Muscle of arm (tissue), 12 donors: ENCODE results near the gene GATA2. TPM values are rescaled to one million over a fixed set of nuclear protein-coding genes. Genes with fewer than 3 reads are reported as not detected.

ENCODE experiments used
- DNase-seq: peaks from one replicate; pipeline ENCODE4 v3.0.0-alpha.2; 2013
- polyA plus RNA-seq, 12 donors: library from polyadenylated mRNA; unstranded; fragments of 120-200 nt; gene quantifications; one replicate each; pipeline ENCODE4 v1.2.1, GENCODE V29; 2013; ENCODE audit not compliant: insufficient read length in 12 of 12

Gene GATA2
- polyA plus RNA-seq, 12 donors = 2.0 to 8.0 (median 3.2) TPM; not detected in 2

DNA sequence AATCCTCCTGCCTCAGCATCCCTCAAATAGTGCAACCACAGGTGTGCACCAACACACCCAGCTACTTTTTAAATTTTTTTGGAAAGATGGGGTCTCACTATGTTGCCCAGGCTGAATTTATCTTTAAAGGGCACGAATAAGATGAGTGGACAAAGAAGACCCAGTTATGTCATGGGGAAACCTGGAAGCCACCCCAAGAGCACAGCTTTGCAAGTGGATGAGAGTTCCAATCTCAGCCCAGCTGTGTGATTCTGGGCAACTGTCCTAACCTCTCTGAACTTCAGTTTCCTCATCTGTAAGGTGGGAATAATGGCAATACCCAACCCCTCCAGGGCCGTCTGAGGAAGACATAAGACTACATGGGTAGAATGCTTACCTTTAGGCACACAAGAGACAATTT, 58.5 kb downstream of the GATA2 start:
- DNase-seq = no peak

DNA sequence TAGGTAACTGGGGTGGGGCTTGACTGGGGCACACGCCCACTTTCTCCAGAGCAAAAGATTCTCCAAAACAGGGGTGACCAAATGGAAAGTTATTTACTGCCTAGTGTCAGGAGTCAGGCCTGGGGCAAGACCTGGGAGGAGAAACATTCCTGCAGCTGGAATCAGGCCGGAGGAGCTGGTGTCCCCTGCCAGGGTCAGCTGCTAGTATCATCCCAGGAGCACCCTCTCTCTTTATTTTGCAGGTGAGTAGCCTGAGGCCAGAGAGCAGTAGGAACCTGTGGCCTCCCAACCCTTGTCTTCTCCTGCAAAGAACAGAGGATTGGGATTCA, 59.2 kb downstream of the GATA2 start:
- no peak for DNase-seq

DNA sequence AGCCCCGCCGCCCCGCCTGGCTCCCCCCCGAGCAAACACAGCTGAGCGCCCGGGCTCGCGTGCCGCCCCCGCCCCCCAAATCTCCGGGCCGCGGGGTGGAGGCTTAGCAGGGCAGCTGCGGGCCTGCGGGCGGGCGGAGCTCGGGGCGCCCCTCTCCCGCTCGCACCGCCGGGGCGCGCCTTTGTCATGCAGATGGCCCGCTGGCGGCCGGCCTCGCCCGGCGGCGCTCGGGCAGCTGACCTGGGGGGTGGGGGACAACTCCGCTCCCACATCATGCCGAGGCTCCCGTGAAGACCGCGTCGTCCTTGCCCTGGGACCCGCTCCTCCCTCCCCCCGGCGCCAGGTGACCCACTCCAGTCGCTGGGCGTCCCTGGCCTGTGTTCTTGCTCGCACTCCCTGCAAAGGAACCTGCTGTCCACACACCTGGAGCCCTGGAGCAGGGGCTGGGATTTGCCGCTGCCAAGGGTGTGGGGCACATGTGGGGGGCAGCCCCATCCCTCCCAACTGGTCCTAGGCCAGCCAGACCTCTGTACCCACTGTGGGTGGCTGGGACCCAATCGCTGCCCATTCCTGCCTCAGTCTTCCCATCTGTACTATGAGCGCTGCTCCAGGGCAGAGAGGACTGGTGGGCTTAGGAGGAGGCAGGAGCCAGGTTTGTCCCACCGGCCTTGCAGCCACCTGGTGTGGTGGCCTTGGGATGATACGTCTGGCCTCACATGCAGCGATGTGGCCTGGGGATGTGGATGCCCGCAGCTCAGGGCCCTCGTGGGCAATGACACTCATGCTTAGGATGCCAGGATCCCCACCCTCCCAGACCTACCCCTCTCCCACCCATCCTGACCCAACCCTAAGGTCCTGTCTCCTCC, 59.8 kb downstream of the GATA2 start:
- DNase-seq = no peak

DNA sequence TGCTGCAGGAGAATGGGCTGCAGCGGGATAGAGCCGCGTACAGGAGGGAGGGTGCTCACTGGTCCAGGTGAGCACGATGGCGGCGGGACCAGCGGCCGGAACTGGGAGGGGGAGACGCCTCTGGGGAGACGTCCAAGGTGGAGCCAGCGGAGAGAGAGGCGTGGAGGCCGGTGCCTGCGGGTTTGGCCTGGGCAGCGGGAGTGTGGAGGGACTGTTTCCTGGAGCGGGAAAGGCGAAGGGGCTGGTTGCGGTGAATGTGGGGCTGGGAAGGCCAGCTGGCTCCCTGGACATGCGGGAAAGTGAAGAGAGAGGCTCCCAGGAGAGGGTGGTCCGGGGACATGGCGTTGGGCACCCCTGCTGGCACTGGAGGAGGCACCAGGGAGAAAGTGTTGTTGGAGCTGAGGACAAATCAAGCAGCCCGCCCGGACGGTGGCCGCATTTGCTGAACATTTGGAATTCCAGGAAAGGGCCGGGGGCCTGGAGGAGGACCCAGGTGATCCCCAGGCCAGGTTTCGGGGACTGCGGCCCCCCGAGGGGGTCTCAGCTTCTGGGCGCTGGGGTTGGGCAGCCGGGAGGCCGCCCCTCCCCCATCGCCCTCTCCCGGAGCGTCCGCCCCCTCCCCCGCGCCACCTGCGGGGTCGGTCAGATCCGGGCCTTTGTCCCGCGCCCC, 60.6 kb downstream of the GATA2 start:
- no peak for DNase-seq

DNA sequence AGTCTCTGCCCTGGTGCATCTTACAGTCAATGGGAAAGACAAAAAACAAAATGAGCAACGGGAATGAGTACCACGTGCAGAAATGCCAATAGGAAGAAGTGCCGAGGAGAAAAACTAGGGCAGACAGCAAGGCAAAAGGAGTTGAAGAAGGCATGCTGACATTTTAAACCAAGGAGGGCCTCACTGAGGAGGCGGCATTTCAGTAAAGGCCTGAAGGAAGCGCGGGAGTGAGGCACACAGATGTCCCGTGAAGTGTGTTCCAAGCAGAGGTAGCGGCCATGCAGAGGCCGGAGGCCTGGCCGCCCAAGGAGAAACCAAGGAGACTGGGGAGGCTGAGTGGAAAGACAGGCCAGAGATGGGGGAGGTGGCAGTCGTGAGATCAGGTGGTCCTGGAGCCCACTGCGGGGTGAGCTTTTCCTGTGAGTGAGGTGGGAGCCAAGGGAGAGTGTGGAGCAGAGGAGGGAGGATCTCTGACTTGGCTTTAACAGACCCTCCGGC, 61.1 kb downstream of the GATA2 start:
- DNase-seq = no peak

DNA sequence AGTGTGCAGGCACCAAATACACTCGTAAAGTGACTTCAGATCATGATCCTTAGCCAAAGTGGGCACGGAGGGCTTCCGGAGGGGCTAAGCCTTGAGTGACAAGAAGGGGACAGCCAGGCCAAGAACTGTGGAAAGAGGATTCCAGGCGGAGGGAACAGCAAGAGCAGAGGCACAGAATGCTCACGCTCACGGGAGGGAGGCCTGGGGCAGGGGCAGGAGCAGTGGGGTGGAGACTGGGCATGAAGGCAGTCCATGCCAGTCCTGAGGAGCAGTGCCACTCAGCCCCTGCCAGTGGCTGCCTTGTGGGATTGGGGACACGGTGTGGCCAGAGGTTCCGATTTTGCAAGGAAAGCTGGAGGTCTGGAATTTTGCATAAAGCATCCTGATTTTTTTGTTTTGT, 62.3 kb downstream of the GATA2 start:
- no peak for DNase-seq

DNA sequence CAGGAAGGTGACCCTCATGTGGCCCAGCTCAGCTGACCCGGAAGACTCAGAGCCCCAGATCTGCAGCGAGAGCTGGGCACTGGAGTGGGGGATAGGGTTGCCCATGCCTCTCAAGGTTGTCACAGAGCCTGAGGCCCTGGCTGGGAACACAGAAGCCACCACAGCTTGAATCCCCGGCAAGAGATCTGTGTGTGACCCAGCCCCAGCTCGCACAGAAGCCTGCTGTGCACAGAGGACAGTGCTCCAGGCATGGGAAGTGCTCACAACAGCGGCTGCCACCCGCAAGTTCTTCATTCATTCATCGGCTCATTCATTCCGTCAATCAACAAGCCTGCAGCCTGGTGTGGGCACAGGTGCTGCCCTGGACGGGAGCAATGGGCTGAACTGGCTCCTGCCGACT, 62.7 kb downstream of the GATA2 start:
- DNase-seq = no peak

DNA sequence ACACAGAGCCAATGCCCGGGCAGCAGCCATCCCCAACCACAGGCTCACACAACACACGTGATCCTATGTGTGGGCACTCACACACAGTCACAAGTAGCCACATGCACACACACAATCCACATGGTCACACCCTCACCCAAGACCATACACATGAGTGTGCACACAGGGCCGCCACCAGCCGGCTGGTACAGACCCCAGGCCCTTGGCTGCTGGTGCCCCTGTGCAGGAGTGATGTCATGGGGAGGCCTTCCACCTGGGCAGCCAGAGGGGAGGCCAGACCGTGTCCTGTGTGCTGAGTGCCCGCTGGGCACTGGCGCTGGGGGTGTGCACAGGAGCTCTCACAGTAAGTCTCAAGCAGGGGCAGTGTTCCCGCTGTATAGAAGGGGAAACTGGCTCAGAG, 63.2 kb downstream of the GATA2 start:
- DNase-seq = no peak

Other genes starting within 250 kb of the GATA2 start
- not detected for gene DNAJB8, start 26.3 kb downstream of the GATA2 start, polyA plus RNA-seq
- gene RPN1, start 157.6 kb upstream of the GATA2 start, polyA plus RNA-seq = 100 to 1,000 TPM in 7 of 12 donors, 10 to 100 TPM in 4, not detected in 1; 90.9 to 132 (median 102) TPM
- 100 to 1,000 TPM in 11 of 12 donors, not detected in 1; 133 to 273 (median 151) TPM for gene RAB7A, start 233.0 kb upstream of the GATA2 start, polyA plus RNA-seq